Left cardiac atrium (tissue), 4 donors: Measurements from ENCODE around the gene TP53TG3F. TPM values are rescaled to one million over a fixed set of nuclear protein-coding genes. Genes with fewer than 3 reads are reported as not detected.
"Not testable (repeated sequence)": the region's sequence is repeated elsewhere in the genome, so short reads cannot be mapped to it uniquely, and the experiment has no call there.

Experiments used
- ATAC-seq, 2 donors: fragments of 200-7000 bp; cut with Tn5 transposase; one replicate each; pipeline ENCODE4 v1.9.1; 2020; ENCODE audit warnings: mild to moderate bottlenecking in 2 of 2, moderate library complexity in 2 of 2
- DNase-seq: peaks from one replicate; pipeline ENCODE4 v3.0.0-alpha.2; 2020
- intact Hi-C, 2 donors: fragments of 100-400 bp; cut with DNase I; formaldehyde crosslinking; loops; one replicate each; pipeline versions ENCODE4 v1.14.1 to v1.15.1; 2022 to 2023
- long read RNA-seq: library from polyadenylated mRNA; unstranded; transcript quantifications from one replicate; pipeline ENCODE4 v2.0.0, GENCODE V29; 2021
- total RNA-seq, 2 donors: library from RNA; stranded (reverse); fragmentation: NEBNext Ultra II Directional; extraction: Animal tissue kit (Norgen Biotek cat#: 25700); gene quantifications; one replicate each; pipeline ENCODE4 v1.2.1, GENCODE V29; 2021
- donor health status: DM: no; HTN: yes; CAD: no.
- donor health status: DM: no; HTN: yes; CAD: no; lungs with severe emphysema.
- donor health status: DM: yes; HTN: yes; CAD: no.
- donor health status: Dilated cardiomyopathy.

The TP53TG3F gene
- not detected for total RNA-seq
- long read RNA-seq = 0 reads

GRCh38 chr16:33459312-33459711 is at the start of gene TP53TG3F:
TSS of gene TP53TG3F (plus strand) at chr16:33459612. CDS start at chr16:33459680, 68 bp downstream.
- DNase-seq, ATAC-seq, intact Hi-C loops: not testable (repeated sequence)

GRCh38 chr16:33491611-33492010 is 32.2 kb downstream of the TP53TG3F start:
- intact Hi-C loops, DNase-seq, ATAC-seq: not testable (repeated sequence)

- DNase-seq, intact Hi-C loops, ATAC-seq: not testable (repeated sequence)
Observed at GRCh38 chr16:33507231-33507630, 47.8 kb downstream of the TP53TG3F start.

- intact Hi-C loops, ATAC-seq, DNase-seq: not testable (repeated sequence)
Observed at GRCh38 chr16:33509070-33509469, 49.7 kb downstream of the TP53TG3F start.

- DNase-seq, ATAC-seq, intact Hi-C loops: not testable (repeated sequence)
Observed at GRCh38 chr16:33509906-33510305, 50.5 kb downstream of the TP53TG3F start.

Other genes with a start within 250 kb of the TP53TG3F start
- gene TP53TG3E, start 155.3 kb upstream of the TP53TG3F start, total RNA-seq = under 1 TPM in 1 of 2 donors, not detected in 1; 0.16 TPM
- gene TP53TG3B, start 98.8 kb upstream of the TP53TG3F start, total RNA-seq = not detected